ENCODE data around the gene OR8A1.

OR8A1 gene

DNA sequence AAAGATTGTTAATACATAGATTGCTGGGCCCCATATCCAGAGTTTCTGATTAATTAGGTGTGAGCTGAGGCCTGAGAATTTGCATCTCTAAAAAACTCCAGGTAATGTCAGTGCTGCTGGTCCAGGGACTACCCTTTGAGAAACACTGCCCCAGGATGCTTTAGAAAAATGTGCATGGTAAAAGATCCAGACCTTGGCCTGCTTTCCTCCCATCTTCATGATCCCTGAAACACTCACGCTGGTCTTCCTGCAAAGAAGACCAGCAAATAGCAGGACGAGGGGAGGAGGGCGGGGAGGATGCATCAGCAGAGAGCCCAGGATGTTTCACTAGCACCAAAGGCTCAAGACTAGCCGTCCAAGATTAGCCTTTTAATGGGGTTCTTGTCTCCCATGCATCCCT, at the start of gene OR8A1:
TSS of gene OR8A1 (plus strand) at position 301 of the 400 bp plus-strand sequence. CDS start 123 bp downstream, outside the sequence.
- DNase-seq: no peak

DNA sequence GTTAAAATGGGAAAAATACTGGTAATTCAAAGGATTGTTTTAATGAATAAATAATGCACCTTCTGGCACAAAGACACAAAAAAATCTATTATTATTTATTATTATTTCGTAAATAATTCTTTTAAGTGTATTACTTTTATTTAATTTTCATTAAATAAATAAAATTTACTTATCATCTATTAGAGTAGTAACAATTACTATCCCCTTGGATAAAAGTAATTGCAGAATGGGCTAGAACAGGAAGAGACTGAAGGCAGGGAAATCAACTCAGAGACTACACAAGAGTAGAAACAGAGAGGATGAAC, 49.3 kb upstream of the OR8A1 start:
- no peak for DNase-seq

DNA sequence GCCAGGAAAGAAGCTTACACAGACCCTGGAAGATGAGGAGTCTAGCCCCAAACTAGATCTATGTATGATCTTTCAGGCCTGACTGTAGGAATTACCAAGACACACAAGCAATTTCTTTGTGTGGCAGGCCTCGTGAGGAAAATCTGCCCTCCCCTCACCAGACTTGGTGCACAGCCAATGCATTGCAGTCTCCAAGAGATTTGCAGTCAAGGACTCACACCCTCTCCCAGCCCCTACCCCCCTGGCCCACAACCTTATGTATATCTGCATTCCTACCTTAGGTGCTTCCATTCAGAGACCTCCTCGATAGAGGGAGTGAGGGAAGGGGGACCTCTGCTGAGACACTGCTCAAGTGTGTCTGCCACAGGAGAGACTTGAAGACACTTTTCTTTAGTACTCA, 36.2 kb upstream of the OR8A1 start:
- no peak for DNase-seq

DNA sequence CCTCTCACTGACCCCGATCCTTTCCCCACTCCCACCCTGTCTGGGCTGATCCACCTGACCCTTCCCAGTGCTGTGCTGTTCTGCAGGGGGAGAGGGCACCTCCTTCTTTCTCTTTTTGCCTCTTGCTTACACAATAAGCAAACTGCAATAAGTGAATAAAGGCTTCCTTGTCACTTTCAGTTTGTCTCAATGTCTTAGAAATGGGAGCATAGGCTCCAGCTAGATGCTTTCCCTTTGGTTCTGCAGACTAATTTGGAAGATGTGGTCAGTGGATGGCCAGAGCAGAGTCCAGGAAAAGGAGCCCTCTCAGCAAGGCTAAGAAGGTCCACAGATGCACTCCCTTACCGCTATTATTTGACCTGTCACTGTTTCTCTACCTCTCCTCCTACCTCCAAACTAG, 35.7 kb upstream of the OR8A1 start:
- no peak for DNase-seq

DNA sequence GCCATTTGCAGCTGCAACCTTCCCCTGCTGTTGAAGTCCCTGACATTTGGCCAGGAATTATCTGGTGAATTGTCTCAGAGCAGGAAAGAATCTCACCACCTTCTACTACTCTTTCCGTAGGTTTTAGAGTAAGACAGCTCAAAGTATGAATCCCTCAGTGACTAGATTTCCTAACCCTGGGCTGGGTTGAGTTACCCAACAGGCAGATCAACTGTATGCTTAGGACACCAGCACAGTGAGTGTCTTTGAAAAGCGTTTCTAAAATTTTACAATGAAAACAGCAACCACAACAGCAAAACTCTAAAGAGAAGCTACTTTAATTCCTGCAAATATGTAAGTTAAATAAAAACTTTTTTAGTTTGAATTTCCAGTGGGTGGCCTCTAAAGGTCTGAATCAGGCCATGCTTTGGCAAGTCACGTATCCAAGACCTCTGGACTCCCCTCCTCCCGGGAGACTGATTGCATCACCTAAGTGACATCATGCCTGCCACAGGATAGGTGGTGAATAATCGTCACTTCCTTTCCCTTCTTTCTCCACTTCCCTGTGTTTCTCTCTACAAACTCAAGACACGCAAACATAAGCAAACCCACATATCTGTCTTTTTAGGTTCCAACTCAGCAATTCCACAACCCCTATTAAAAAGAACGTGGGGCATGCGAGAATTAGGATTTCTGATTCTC, 34.1 kb upstream of the OR8A1 start:
- DNase-seq: no peak

DNA sequence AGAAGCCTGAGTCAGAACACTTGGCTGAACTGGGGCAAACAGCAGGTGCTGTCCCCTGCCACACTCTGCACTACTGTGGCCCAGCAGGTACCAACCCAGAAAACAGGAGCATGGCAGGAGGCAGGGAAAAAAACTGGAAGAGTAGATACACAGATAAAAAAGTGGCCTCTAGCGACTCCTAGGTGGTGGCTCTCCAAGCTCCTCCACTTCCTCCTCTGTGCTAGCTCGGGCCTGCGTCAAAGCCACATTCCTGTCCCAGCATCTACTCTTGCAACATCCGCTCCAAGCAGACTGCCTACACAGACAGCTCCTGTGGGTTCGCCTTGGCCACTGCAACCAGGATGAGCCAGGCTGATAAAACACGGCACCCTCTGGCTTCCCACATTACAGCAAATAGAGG, 33.3 kb upstream of the OR8A1 start:
- DNase-seq: no peak

DNA sequence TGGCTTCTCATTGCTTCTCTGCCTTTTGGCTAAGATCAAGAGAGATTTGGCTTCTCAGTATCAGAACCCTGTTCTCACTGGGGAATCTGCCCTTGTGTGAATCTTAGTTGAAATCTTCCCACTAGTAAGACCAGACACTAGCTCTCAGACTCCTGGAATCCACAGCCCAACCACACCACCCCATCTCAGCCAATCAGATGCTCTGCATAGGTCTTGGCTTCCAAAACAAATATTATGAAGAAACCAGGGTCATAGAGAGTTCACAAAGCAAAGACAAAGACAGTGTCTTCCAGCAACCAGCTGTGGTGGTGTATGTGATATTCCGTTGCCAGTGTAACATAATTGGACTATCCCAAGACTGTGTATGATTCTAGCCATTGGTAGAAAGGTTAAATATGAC, 31.8 kb upstream of the OR8A1 start:
- DNase-seq: no peak

DNA sequence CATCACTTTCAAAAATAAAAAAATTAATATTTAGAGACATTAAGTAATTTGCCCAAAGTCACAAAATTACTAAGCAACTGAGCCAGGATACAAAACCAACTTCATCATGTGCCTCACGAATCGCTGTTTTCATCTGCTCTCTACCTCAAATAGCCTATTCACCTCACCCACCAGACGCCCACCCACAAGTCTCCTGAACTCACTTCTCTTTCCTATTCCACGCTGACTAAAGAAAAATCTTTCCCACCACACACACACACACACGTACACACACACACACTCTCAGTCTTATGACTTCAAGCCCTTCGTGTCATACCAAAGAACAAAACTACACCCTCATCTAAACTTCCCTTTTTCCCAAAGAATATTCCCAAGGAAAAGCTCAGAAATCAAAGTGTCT, 28.6 kb upstream of the OR8A1 start:
- DNase-seq: no peak

DNA sequence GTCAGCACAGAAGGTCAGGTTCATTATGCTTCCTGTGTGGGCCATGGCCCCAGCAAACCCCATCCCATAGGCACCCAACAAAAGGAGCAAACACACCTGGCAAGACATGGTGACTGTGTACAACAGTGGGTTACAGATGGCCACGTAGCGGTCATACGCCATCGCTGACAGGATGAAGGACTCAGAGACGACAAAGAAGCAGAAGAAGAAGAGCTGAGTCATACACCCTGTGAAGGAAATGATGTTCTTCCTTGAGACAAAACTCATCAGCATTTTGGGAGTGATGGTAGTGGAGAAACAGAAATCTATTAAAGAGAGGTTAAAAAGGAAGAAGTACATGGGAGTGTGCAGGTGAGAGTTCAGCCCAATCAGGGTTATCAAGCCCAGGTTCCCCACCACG, 26.7 kb upstream of the OR8A1 start:
- DNase-seq: no peak

DNA sequence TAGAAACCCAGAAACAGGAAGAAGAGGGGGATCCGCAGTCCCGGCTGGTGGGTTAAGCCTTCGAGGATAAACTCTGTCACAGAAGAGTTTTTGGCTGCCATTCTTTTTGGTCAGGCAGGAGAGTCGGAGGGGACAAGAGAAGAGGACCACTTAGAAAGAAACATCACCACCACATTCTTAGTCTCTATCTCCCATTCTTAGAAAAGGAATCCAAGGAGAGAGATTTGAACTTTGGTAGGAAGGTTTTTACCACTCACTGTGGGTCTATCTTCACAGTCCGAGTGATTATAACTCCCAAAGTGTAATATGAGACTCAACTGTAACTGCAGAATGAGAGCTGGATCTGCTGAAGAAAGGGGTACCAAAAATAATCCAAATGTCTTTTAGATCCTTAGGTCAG, 26.2 kb upstream of the OR8A1 start, which contains the start of gene OR8B12:
TSS of gene OR8B12 (minus strand) at position 101 of the 400 bp plus-strand sequence. CDS start at position 101, 0 bp downstream.
- no peak for DNase-seq

DNA sequence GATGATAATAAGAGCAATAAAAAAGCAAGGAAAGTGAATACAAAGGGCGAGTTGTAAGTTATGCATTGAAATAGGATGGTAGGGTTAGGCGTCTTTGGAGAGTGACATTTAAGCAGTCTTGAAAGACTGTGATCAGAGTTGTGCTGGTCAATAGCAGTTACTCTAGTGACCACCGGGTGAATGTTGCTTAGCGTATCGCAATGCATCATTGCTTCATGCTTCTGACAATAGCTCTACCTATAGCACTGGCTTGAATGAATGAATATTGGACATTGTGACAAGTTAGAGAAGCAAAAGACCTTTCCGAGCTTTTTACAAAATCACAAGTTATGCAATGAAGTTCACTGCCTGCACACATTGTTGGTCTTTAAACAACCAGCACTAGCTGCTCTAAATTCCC, 18.6 kb upstream of the OR8A1 start:
- DNase-seq: no peak

DNA sequence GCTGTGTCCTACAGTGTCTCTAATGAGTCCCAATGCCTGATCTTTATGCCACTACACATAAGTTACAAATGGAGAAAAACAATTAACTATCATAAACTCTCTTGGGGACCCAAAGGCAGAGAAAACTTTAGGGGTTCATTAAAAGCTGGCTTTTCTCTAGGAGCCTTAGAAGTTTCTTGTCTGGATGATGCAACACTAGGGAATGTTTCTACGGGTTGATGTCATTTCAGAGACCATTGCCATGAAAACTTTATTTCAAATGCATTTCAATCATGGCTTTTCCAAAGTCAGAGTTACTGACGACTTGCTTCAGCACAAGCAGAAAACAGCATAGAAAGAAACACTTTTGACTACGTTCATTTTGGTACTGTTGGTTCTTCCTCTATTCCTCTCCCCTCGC, 17.8 kb upstream of the OR8A1 start:
- DNase-seq: no peak

DNA sequence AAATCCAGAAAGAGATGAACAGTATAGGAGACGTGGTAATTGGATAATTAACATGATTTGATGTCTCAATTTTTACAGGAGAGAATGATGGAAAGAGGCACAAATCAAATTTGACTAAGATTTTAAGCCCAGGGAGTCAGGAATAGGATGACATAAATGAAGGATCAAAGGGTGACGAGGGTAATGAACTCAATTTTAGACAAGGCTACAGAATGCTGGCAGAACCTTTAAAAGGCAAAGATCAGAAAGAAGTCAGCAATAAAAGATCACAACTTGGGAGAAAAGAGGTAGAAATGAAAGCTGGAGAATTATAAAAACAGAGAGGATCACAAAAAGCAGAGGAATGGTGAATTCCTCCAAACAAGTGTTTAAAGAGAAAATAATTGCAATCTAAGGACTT, 13.0 kb upstream of the OR8A1 start:
- DNase-seq: no peak

DNA sequence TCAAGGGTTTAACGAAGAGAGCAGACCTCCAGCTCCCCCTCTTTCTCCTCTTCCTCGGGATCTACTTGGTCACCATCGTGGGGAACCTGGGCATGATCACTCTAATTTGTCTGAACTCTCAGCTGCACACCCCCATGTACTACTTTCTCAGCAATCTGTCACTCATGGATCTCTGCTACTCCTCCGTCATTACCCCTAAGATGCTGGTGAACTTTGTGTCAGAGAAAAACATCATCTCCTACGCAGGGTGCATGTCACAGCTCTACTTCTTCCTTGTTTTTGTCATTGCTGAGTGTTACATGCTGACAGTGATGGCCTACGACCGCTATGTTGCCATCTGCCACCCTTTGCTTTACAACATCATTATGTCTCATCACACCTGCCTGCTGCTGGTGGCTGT, 363 bp downstream of the OR8A1 start:
- no peak for DNase-seq

DNA sequence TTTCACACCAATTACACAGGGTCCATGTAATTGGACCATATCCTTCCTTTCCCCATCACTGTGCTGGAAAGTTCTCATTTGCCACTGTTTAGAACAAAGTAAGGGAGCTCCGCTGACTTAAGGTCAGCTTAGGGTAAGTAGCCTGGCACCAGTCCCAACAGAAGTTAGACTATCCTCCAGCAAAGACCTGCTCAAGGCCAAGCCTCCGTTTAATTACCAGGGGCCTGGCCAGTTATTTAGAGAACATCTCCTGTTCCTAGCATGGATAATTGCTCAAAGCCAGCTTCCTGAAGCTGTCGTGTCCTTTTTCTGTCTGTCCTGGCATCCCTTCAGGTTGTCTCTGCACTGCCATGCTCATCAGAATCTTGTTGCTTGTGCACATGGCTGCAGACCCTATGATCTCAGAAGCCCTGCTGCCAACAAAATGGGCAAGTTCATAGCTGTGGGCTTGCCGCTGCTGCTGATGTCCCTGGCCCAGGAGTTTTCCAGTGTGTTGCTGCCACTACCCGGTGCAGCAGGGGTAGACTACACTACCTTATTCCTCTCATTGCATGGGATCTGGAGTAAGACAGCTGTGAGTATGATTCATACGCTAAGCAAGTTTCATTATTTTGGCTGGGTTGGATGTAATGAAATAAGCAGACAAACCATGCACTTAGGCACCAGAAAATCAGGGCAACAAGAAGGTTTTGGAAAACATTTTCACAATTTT, 8.1 kb downstream of the OR8A1 start:
- no peak for DNase-seq

DNA sequence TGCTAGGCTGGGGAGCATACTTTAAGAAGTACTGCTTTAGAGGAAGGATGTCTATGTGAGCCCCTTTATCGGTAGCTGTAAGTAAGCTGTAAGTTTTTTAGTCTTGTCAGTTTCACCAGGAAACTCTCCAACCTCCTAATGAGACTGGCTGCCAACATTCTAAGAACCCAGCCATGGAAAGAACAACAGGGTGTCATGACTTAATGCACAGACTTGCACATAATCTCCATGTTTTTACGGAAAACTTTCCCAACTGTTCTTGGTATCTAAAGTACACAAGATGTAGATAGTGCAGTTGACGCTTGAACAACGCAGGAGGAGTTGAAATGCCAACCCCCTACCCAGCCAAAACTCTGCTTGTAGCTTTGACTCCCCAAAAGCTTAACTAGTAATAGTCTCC, 9.0 kb downstream of the OR8A1 start:
- DNase-seq: no peak

DNA sequence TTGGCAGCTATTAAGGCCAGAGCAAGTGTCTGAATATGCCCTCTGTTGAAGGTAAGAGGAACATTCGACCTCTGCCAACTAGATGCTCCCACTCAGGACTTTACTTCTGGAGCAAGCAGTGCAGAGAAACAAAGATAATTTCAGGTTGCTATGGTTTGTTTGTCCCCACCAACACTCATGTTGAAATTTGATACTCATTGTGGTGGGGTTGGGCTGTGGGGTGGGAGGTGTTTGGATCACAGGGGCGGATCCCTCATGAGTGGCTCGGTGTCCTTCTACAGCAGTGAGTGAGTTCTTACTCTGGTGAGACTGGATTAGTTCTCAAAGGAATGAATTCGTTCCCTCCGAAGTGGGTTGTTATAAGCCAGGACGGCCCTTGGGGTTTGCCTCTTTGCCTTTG, 12.0 kb downstream of the OR8A1 start:
- no peak for DNase-seq

DNA sequence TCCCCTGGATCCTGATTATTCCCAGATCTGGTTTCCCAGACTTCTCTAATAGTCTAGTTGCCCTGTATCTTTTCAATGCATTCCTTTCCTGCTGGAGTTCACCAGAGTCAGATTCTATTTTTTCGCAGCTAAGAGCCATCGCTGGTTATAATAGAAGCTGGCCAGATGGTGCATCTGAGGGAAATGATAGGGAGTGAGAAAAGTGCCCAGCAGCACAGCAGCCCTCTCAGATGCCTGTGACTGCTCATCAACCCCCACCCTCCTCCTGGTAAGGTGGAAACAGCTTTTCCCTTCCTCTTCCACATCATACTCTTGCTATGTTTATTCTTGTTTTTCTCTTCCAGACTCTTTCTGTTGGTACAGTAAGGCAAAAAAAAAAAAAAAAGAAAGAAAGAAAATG, 12.8 kb downstream of the OR8A1 start:
- no peak for DNase-seq

DNA sequence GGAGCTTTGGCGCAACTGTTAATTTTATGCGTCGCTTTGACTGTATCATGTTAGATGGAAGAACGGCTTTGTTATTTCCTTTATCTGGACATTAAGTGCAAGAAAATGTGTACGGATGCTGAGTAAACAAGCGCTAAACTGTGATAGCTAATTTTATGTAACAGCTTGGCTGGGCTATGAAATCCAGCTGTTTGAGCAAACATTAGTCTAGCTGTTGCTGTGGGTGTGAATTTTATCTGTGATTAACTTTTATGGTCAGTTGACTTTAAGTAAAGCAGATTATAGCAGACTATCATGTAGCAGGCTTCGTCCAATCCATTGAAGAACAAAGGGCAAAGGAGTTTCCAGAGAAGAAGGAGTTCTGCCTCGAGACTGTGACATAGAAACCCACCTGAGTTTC, 14.0 kb downstream of the OR8A1 start:
- DNase-seq: no peak

DNA sequence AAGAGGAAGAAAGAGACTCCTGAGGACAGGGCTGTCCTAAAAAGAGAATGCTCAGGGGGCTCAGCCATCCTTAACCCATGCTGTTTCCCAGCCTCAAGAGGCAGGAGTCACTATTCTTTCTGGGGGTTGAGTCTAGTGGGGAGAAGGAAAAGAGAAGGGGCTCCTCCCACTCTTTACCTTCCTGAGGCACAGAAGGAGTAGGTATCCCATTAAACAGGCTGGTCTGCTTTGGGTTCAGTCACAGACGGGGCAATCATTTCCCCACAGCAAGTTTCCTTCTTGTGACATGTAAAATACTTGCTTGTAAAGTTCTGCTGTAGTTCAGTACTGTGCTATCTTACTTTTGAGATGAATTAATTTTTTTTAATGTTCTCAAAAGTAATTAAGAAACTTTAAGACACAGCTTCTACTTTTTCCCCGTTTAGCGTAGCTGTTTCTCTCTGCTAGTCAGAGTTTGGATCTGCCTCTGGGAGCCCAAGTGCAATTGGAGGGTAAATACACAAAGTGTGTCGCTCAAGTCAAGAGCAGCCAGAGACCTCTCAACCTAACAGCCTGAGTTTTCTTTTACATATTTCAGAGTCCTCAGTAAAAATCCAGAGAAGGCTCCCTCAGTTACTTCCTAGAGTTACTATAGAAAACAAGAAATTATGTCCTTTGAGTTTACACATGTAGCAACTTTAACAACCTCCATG, 15.0 kb downstream of the OR8A1 start:
- no peak for DNase-seq

DNA sequence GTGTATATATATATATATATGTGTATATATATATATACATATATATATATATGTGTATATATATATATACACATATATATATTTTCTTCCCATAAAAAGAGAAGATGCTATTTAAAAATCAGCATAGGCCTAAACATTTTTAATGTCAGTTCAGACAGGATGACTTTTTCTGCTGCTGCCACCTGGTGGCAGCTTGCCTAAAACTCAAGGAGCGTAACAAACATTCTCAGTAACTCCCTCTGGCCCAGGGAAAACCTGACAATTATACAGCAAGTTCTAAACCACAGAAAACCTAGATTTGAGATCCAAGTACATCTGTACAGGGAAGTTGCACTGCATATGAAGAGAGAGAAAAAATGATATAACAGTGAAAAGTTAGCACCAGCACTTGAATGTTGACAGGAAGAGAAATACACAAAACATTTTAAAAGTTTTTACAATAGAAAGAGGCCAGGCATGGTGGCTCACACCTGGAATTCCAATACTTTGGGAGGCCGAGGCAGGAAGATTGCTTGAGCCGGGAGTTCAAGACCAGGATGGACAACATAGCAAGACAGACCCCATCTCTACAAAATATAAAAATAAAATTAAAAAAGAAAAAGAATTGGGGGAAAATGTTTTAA, 16.6 kb downstream of the OR8A1 start:
- DNase-seq: peak; percentile 77

DNA sequence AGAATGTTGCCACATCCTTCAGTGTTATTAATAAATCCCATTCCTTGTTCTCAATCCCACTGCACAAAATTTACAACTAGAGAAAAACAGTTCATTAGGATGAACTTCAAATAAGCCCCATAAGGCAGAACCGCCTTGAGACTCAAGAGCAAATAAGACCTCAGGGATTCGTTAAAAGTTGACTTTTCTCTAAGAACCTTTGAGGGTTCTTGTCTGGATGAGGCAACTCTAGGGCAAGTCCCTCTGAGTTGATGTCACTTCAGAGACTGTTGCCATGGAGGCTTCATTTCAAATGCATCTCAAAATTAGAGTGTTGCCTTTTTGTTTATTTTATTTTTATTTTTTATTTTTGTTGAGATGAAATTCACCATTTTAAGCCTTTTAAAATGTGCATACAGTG, 21.6 kb downstream of the OR8A1 start:
- no peak for DNase-seq

DNA sequence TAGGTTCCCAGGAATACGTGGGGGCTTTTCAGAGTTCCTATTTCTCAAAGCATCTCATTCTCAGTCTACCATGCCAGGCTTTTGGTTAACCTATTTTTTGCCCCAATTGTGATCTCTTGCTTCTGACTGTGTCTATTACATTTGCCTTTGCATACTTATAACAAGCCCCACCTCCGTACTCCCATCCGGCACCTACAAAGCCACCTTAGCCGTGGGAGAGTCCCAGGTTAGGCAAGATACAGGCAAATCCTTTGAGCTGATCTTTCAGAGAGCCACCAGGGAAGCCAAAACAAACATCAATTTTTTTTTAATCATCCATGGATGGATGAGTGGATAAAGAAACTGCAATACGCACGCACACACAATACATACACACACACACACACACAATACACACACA, 22.8 kb downstream of the OR8A1 start:
- no peak for DNase-seq

DNA sequence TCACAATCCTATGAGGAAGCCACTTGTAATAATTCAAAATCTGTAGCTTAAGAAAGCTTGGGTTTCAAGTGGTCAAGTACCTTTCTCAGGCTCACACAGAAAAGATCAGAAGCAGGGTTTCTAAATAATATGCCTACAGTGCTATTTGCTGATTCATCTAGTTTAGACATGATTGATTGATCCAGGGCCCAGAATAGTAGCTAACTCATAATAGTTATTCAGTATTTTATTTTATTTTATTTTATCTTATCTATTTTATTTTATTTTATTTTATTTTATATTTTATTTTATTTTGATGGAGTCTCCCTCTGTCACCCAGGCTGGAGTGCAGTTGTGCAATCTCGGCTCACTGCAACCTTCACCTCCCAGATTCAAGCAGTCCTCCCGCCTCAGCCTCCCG, 25.5 kb downstream of the OR8A1 start:
- DNase-seq: no peak
